ENCODE measurements around the gene KISS1R. TPM values are rescaled to one million over a fixed set of nuclear protein-coding genes. Genes with fewer than 3 reads are reported as not detected.
A peak's percentile ranks its signal among the peaks of the same experiment; 100 is the strongest.

The KISS1R gene
- total RNA-seq, 1 donor, result not detected

DNA sequence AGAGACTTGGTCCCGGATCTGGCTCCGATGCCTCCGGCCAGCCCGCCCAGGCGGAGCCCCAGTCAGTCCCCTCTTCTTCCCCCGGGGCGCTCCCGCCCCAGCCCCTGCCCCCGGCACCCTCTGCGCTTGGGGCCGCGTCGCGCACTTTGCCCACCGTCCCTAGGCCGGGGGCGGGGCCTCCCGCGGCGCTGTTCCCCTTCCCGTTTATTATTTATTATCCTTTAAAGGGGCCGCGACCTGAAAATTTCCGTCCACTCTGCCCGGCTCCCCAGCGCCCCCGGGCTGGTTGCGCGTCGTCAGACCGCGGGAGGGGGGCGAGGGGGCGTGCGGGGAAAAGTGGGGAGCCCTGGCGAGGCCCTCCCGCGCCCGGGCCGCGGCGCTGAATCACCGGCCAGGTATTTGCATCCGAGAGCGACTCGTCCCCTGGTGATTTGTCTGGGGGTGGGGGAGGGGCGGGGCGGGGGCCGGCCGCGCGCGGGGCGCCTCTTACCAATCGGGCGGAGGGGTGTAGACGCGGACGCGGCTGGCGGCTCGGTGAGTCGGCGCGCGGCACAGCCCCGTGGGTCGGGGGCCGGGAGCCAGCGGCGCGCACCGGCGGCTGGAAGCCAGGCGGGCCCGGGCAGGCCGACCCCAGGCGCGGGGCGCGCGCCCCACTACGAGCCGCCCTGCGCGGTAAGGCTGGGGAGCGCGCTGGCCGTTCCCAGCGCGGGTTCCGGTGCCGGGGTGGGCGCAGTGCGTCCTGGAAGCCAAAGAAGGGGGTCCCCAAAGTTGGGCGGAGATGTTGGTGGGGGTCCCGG, 8.6 kb downstream of the KISS1R start, which contains the start of gene ARID3A:
ARID3A (plus strand) TSS at position 510 of the 797 bp plus-strand sequence. CDS start 3,494 bp downstream, outside the sequence.
- TF ChIP-seq, protein P1, sequence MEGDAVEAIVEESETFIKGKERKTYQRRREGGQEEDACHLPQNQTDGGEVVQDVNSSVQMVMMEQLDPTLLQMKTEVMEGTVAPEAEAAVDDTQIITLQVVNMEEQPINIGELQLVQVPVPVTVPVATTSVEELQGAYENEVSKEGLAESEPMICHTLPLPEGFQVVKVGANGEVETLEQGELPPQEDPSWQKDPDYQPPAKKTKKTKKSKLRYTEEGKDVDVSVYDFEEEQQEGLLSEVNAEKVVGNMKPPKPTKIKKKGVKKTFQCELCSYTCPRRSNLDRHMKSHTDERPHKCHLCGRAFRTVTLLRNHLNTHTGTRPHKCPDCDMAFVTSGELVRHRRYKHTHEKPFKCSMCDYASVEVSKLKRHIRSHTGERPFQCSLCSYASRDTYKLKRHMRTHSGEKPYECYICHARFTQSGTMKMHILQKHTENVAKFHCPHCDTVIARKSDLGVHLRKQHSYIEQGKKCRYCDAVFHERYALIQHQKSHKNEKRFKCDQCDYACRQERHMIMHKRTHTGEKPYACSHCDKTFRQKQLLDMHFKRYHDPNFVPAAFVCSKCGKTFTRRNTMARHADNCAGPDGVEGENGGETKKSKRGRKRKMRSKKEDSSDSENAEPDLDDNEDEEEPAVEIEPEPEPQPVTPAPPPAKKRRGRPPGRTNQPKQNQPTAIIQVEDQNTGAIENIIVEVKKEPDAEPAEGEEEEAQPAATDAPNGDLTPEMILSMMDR (IDR thresholded peaks at IDR 0.05; ENCODE audit: insufficient read depth, low read length), result no peak
- peak within 1 kb of the TSS; percentile 88 for H3K4me3 ChIP-seq (ENCODE audit: low read depth, low read length)
- peak; percentile 77 for DNase-seq (ENCODE audit: low read depth)

DNA sequence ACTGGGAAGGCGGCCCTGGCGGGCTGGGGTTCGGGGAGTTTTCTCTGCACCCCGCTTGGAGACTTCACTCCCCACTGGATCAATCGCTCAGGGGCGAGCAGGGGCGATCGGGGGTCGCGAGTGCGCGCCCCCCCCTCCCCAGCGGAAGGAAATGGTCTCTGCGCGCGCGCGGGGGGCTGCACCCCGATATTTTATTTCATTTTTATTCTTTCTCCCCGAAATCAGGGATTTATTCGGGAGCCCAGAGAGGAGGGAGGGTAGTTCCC, 9.1 kb downstream of the KISS1R start:
- TF ChIP-seq, protein P1 (IDR thresholded peaks at IDR 0.05; ENCODE audit: insufficient read depth, low read length), result no peak
- no peak for DNase-seq (ENCODE audit: low read depth)
- peak overlapping the region; percentile 88 for H3K4me3 ChIP-seq (ENCODE audit: low read depth, low read length)

DNA sequence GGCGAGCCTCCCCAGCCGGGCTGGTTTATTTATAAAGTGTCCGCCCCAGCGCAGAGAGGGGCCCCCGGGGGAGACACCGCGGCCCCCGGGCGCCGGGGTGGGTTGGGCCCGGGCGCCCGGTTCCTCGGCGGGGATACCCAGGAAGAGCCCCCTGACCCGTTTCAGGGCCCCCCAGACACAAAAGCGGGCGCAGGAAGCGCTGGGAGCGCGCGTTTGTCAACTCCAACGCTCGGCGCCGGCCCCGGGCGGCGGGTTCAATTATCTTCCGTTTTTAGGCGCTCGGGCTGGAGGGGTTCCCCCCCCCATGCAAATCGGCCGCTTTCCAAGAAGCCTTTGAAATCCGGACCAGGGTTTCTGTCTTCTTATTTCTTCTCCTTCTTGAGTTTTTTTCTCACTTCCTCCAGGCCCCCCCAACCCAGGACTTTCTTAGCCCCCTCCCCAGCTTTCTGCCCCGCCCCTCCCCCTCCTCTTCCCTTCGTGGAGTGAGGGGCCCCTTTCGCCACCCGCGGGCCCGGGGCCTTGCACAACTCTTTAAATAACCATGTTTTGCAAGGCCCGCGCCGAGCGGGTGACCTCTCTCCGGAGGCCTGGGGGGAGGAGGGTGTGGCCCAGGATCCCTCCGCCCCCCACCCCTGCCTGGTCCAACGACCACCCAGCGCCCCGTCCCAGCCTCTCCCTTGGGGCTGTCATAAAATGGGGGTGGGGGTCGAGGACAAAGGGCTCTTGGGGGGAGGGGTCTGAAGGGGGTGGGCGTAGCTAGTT, 9.6 kb downstream of the KISS1R start:
- TF ChIP-seq, protein P1 (IDR thresholded peaks at IDR 0.05; ENCODE audit: insufficient read depth, low read length), result no peak
- DNase-seq (ENCODE audit: low read depth), result peak; percentile 38
- H3K4me3 ChIP-seq (ENCODE audit: low read depth, low read length), result peak overlapping the region; percentile 88

DNA sequence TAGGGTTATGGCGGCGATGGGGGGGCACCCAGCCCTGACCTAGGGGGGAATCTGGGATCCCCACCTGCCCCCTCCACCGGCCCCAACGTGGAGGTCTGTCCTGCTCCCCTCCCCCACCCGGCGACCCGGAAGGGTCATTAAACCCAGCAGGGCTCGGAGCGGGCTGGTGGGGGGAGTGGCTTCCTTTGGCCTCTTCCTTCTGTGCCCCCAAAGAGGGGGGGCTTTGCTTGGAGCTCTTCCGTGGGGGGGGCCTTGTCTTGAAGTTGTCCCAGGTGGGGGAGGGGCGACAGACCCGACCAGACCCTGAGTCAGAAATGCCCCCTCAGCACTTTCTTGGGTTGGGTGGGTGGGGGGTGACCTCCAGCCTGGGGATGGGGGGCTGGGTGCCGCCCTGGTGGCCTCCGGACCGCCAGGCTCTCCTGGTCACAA, 10.2 kb downstream of the KISS1R start:
- TF ChIP-seq, protein P1 (IDR thresholded peaks at IDR 0.05; ENCODE audit: insufficient read depth, low read length), result no peak
- no peak for DNase-seq (ENCODE audit: low read depth)

DNA sequence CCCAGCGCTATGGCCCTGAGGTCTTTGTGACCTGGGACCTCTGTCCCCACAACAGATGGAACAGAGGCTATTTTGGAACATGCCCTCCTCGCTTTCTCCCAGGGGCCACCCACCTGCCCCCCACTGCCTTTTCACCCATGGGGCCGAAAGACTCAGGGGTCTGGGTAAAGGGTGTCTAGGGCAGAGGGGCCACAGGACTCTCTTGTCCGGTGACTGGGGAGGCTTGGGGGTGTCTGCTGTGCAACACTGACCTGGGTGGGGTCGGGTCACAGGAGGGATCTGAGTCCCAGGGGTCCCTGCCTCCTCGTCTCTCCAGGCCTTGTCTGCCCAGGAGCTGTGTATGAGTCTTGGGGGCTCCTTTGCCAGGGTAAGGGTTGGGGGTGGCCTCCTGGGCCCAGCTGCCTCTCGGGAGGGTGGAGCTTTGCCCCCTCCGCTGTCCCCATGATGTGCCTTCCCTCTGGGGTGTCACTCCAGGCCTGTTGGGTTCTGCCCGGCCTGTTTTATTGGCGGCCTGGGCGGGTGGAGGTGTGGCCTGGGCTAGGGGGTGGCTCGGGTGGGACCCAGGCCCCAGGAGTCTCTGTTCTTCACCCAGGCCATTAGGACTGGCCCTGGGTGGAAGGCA, 10.8 kb downstream of the KISS1R start:
- TF ChIP-seq, protein P1 (IDR thresholded peaks at IDR 0.05; ENCODE audit: insufficient read depth, low read length), result no peak
- peak overlapping the region; percentile 88 for H3K4me3 ChIP-seq (ENCODE audit: low read depth, low read length)
- DNase-seq (ENCODE audit: low read depth), result no peak

More for the DNA sequence above, 10.2 kb downstream of the KISS1R start:
- peak overlapping the region; percentile 88 for H3K4me3 ChIP-seq (ENCODE audit: low read depth, low read length)

DNA sequence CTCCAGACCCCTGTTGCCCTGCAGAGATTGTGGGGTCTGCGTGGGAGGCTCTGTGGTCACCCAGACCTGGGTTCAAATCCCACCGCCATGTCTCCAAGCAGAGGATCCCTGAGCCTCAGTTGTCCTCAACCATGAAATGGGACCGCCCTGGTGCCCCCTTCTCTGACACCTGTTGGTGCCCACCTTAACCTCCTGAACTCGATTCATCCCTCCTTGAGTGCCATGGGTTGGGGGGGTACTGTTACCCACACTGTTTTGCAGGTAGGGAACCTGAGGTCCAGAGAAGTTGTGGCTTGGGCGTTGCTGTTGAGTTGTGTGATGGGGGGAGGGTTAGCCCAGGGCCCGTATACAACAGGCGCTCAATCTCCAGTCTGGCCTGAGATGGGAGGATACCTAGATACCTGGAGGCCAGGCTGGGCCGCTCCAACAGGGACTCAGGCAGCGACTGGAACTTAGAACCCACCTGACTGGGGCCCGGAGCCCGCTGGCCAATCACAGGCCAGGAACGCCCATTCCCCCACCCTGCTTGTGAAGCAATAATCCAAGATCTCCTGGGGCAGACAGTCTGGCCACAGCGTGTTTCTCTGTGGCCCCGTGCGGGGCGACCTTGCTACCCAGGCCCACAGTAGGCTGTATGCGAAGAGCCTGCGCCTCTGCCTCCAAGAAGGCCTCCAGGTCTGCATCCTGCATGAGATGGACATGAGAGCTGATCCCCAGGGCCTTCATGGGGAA, 11.5 kb downstream of the KISS1R start:
- TF ChIP-seq, protein P1 (IDR thresholded peaks at IDR 0.05; ENCODE audit: insufficient read depth, low read length), result no peak
- no peak for DNase-seq (ENCODE audit: low read depth)
- no peak overlapping the region for H3K4me3 ChIP-seq (ENCODE audit: low read depth, low read length)

Data from fibroblast of the aortic adventitia (primary cell).